GM19438 (cell line): Measurements from ENCODE around the gene IGHMBP2.
"Not testable (repeated sequence)": the region's sequence is repeated elsewhere in the genome, so short reads cannot be mapped to it uniquely, and the experiment has no call there.

Source experiments
- ATAC-seq: cut with Tn5 transposase; IDR thresholded peaks from one replicate; pipeline ENCODE4 v1.9.1; 2021; ENCODE audit warnings: low read depth; ENCODE audit not compliant: unreplicated experiment

IGHMBP2 gene

DNA sequence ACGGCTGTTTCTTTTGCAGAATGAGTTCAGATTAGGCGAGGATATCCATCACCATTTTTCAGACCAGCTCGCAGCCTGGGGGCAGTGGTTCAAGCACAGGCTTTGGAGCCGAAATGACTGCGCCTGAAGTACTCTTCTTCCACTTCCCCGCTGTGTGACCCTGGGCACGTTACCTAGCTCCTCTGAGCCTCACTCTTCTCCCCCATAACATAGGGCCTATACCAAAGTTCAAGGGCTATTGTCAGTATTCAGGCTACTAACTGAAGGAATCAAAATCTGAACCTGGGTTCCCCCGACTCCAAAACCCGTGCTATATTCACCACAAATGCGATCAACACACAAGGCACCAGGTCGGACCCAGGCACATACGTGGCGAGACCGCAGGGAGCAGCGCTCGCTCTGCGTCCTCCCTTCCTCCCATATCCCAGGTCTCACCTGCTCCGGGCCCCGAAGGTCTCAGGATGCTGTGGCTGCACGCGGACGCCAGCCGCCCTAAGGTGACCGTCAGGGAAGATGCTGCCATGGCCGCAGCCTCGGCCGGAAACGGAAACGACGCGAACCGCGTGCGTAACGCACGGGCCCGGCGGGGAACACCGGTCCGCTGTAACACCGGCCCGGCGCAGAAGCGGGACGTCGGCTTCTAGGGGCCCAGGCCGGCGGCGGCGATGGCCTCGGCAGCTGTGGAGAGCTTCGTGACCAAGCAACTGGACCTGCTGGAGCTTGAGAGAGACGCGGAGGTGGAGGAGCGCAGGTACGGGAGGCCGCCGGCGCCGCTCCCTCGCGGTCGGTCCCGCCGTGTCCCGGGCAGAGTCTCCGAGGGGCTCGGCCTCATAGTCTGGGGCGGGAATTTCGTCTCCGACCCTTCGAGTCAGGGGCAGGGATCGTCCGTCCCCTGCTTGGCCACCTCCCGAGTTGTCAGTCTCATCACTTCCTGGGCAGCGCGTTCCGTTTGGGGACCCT is at the start of gene IGHMBP2, which contains the start of gene MRPL21:
Gene IGHMBP2, plus strand, starts transcription at position 604 of the 960 bp plus-strand sequence. Its CDS starts 62 bp downstream, at position 666.
Gene MRPL21, minus strand, starts transcription at position 545 of the 960 bp plus-strand sequence. Its CDS starts 22 bp downstream, at position 523.
- peak; percentile 81 for ATAC-seq

DNA sequence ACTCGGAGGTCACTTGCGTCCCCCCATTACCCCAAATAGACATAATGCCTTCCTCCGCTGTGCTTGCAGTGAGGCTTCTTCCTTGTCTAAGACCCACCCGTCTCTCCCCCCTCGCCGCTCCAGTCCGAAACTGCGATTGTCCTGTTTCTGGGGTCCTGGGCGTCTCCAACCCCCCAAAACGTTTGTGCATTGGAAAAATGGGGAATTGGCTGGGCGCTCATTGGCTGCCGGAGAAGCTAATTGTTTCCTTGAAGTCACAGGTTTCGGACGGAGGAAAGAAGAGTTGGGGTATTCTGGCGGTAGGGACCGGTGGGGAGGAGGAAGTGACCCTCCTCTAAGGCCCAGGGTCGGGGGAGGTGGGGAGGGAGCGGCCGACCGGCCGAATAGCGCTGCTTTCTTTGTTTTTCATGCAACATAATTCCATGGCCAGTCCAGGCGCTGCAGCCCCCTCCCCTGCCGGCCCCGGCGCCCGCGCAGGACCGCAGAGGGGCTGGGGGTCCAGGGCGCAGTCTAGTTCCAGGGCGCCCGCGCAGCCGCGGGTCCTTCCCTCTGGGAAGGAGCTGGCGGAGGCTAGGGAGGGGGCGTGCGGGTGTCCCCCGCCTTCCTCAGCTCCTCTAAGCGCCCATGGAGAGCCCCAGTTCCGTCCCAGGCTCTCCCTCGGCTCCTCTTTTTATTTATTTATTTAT is 49.3 kb upstream of the IGHMBP2 start:
- ATAC-seq, result no peak

DNA sequence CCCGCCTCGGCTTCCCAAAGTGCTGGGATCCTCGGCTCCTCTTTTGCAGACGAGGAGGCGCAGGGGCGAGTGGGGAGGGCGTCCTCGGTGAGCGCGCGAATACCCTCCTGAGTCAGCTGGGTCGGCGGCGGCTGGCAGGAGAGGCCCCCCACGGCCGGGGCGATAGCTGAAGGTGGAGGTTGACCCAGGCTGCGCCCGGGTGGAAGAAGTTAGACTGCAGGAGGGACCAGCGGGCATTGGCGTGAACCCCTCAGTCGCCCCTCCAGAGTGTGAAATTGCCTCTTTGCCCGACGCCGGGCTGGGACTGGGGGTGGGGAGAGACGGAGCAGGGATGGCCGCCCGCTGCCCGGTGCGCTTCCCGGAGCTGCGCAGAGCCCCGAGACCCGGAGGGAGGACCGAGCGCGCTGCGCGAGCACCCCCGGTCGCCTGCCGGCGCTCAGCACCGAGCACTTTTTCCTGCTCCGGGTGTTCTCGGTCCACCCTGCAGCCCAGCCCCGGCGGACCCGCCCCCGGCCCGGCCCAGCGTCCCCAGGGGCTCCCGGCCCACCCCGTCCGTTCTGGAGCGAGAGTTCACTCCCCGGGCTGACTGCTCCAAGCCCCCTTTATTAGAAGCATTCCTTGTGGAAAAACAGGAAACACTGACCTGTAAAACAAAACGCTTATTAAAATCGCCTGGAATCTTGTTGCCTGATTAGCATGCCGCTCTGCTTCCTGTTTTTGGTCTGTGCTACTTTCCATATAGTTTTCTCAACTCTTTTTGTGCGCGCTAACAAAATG is 48.3 kb upstream of the IGHMBP2 start:
- no peak for ATAC-seq

DNA sequence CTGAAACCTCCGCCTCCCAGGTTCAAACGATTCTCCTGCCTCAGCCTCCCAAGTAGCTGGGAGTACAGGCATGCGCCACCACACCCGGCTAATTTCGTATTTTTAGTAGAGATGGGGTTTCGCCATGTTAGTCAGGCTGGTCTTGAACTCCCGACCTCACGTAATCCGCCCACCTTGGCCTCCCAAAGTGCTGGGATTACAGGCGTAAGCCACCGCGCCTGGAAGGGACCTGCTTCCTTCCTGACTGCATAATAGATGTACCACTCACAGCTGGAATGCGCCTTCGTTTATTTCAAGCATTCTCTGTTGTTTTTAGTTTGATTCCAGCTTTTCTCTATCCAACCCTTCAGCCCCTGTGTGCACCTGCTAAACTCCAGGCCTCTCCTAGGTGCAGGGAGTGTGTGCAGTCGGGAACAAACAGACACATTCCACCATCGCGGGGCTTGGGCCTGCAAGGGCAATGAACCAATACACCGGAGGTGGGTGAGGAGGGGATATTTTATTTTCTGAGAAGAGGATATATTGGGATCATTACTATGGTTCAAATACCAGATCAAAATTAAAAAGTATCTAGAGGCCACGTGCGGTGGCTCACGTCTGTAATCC is 47.2 kb upstream of the IGHMBP2 start:
- not testable (repeated sequence) for ATAC-seq

DNA sequence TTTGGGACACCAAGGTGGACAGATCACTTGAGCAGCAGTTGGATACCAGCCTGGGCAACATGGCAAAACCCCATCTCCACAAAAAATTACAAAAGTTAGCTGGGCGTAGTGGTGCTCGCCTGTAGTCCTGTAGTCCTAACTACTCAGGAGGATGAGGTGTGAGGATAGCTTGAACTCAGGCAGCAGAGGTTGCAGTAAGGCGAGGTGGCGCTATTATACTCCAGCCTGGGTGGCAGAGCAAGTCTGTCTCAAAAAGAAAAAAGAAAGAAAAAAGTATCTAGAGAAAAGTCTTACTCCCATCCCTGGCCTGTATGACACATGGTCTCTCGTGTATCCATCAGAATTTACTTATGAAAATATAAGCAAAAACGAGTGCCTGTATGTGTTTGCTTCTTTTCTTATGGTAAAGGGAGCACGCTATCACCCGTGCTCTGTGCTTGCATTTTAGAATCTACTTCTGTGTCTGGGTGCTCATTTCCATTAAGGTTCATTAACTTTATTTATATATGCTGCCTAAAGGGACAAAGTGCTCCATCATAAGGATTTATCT is 46.6 kb upstream of the IGHMBP2 start:
- no peak for ATAC-seq

DNA sequence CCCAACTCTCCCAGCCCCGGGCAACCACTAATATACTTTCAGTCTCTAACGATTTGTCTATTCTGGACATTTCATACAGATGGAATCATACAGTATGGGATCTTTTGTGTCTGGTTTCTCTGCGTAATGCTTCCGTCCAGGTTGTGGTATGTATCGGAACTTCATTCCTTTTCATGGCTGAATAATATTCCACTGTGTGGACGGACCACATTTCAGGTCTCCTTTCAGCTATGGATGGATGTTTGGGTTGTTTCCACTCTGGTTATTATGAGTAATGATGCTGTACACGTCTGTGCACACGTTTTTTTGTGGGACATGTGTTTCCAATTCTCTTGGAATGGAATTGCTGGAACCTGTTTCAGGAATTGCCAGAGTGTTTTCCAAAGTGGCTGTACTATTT is 44.6 kb upstream of the IGHMBP2 start:
- ATAC-seq, result no peak

DNA sequence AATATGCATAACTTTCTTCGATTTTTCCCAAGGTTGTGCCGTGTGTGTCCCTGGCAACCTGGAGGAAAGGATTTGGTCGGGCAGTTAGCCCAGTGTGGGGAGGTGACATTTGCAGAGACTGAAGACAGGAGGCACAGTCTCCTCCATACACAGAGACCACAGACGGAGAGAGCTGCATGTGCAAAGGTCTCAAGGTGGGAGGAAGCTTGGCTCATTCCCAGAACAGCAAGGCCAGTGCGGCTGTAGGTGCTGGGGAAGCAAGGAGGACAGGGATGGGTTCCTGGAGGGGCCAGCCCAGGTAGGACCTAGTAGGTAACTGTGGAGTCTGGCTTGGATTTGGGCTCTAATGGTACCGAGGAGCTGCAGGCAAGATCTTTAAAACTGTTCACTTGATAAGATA is 41.3 kb upstream of the IGHMBP2 start:
- ATAC-seq, result no peak

DNA sequence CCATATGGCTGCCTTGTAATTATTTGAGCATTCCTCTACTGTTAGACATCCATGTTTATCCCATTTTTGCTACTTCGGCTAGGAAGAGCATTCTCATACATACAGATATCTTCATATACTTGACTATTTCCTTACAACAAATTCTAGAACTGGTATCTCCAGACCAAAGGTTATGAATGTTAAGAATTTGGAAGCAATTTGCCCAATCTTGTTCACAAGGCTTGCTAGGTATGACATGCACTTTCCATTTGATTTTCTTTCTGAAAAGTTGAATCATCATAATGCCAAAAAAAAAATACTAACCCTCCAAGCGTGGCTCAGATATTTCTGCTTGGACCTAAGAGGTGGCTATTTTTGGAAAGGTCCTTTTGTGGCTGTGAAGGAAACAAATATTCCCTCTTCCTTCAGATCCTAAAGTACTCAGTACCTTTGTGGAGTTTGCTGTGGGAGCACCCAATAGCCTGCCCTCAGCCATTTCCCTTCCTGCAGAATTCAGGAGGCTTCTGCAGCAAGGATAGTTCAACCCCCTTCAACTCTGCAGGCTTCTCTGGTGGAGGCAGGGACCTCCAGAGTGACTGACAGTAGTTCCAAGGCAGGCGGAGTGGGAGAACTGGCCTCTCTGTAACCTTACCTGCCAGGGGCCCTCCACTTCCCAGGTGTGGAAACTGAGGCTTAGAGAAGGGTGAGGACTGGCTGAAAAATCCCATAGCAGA is 40.0 kb upstream of the IGHMBP2 start:
- no peak for ATAC-seq

DNA sequence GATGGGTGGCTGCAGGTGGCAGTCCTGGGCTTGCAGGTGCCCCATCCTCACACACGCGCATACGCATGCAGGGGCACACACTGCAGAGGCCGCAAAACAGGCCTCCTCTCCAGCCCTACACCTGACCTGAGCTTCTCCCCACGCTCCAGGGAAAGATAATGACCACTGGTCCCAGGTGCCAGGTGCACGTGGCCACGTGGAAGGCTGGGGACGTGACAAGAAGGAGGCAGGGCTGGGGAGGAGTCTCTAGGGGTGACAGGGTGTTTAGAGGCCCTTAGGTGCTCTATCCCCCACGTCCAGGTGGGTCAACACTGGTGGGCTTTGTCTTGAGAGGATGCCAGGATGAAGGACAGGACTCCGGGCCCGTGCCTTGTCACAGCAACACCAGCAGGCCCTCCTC is 38.5 kb upstream of the IGHMBP2 start:
- no peak for ATAC-seq

DNA sequence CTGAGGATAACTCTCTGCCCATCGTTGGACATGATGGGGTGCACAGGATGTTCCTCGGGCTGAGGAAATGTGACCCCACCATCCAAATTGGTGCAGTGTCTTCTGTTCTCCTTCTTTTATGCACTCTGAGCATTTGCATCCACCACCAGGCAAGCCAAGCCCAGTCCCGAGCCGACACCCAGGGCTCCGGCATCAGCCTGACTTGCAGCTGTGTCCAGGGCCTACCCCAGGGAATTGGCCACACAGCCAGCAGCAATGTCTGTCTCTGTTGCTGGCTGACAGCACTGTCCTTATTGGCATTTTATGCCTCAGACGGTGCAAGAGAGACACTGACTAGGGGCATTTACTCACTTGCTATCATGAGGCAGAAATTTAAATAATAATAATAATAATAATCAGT is 36.6 kb upstream of the IGHMBP2 start:
- no peak for ATAC-seq

DNA sequence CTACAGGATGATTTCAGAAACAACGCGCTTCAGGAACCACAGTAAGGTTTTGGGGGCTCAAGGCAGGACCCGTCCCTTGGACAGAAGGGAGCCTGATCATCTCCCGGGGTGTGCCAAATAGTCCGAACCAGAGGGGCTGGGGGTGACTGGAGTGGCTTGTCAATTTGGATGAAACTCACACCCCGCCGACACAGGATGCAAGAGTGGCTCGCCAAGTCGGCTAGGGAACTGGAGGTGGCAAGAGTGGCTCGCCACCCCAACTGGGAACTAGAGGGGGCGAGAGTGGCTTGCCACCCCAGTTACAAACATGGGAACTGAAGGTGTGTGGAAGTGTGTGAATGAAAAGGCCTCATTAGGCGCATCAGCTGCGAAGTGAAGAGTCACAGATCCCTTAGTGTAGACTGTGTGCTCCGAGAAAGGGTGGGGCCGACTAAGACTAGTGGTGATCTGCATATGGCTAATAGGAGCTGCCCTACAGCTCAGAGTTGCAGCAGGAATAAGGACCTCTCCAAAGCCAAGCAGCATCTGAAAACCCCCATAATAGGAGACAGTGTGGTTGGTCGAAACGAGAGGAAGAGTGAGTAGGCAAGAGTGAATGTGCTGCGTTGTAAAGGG is 35.4 kb upstream of the IGHMBP2 start:
- no peak for ATAC-seq

DNA sequence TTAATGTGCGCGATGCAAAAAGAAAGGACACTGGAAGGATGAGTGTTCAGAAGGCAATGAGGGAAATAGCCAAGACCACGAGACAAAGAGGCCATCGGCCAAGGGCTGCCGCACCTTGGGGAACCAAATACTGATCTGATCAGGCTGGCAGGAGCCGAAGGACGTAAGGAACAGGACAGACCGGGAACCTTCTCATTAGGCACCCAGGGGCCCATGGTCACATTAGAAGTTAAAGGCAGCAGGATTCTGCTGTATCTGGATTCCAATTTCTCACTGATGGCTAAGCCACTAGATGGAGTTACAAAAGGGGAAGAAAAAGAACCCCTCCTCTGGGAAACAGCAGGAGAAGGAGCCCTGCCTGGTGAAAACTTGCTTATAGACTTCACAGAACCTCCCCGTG is 33.2 kb upstream of the IGHMBP2 start:
- no peak for ATAC-seq

DNA sequence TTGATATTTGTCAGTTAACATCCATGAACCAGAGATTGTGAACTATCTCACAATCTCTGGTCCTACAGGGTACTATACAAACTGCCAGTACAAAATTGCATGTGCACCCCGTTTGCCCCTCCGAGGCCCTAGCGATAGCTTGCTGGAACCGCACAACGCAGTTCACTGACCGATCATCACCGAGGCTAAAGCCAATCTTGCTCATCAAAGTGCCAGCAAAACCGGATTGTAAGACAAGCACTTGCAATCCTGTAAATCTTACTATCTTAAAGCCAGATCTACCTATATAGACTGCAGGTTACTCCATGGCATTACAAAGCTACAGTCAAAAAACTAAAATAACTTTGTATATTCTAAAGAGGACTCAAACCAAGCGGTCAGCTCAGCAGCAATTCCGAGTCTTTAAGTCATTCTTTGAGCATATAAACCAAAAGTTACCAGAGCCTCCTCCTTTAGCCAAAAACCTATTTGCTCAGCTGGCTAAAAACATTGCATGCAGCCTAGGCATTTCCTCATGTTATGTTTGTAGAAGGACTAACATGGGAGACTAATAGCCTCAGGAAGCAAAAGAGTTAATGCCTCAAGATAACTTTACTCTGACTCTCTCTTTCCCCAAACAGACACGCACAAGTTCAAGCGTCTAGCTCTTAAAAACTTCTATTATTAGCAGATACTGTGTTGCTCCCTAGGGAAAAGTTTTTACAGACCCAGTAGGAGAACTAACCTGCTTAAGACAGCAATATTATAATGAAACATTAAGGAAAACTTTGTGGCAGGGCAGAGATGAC is 31.3 kb upstream of the IGHMBP2 start:
- ATAC-seq, result no peak

DNA sequence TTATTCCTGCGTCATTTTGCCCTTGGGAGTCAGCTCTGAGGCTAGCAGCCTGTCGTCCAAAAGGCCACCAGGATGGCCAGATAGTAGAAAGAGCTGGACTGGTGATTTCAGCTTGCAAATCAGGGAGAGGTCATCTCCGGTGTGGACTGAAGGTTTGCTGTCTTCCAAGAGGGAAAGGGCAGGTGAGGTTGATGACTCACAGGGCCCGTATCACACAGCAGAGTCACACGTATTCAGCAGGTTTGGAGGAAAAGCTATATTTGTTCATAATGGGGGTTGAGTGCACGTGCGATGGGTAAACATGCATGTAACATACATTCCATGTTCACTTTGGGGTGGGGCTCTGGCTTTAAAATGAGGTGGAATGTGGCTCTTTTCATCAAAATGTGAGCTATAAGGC is 25.7 kb upstream of the IGHMBP2 start:
- ATAC-seq, result no peak

DNA sequence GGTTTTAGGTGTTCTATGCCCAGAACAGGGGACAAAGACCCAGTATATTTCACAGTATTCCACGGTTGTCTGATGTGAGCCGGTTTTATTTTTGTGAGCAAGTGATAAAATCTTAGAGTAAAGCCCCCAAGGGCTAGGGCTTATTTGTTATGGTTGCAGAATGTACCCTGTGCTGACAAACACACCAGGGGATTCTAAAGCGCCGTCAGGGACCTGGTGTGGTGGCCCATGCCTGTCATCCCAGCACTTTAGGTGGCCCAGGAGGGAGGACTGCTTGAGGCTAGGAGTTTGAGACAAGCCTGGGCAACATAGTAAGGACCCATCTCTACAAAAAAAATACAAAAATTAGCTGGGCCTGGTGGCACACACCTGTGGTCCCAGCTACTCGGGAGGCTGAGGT is 22.8 kb upstream of the IGHMBP2 start:
- no peak for ATAC-seq

DNA sequence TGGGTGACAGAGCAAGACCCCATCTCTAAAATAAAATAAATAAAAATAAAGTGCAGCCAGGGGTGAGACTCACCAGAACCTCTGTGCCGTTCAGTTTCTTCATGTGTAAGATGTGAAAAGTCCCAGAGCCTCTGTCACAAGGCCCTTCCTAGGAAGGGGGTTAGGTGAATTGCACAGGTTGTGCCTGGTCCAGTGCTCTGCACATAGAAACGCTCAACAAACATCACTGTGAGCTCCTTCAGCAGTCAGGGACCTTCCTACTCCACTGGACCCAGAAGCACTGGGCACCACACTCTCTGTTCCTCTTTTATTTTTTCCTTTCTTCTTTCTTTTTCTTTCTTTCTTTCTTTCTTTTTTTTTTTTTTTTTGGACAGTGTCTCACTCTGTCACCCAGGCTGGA is 22.4 kb upstream of the IGHMBP2 start:
- no peak for ATAC-seq

DNA sequence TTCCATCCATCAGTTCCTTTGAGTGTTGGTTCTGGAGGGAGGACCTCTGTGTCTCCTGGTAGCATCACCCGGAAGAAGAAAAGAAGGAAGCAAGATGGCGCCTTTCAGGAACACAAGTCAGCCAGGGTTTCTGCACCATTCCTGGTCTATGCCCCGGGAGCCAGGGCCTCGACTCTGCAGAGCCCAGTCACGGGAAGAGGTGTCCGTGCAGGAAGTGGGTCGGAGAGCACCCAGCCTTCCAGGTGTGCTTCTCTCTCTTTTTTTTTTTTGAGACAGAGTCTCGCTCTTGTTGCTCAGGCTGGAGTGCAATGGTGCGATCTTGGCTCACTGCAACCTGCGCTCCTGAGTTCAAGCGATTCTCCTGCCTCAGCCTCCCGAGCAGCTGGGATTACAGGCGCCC is 21.3 kb upstream of the IGHMBP2 start:
- ATAC-seq, result no peak

DNA sequence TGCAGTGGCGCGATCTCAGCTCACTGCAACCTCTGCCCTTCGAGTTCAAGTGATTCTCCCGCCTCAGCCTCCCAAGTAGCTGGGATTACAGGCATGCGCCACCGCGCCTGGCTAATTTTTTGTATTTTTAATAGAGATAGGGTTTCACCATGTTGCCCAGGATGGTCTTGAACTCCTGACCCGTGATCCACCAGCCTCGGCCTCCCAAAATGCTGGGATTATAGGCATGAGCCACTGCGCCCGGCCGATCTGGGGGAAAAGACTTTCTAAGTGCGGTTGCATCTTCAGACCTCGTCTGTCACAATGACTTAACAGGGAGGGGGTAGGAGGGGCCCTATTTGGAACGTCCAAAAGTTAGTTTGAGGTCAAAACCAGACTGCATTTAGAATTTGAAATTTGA is 18.9 kb upstream of the IGHMBP2 start:
- ATAC-seq, result not testable (repeated sequence)
